OCI-LY3 (cell line): ENCODE results near the gene AHCYL1.

Experiments
- H2AFZ ChIP-seq: fragments of 200-600, 300-600 bp; shearing (Covaris generic); 2 replicates; pipeline ENCODE4 v1.6.0; 2014; ENCODE audit warnings: antibody characterized with exemption, low read depth, low read length
- H3K27ac ChIP-seq: fragments of 200-600, 300-600 bp; sonication (generic); 2 replicates; pipeline ENCODE4 v1.5.1; 2014; ENCODE audit warnings: mild to moderate bottlenecking, low read length, moderate library complexity, mixed read lengths
- H3K27me3 ChIP-seq: fragments of 200-600, 300-600 bp; sonication (generic); 2 replicates; pipeline ENCODE4 v1.6.1; 2014; ENCODE audit warnings: low read depth, low read length, mixed read lengths
- H3K36me3 ChIP-seq: fragments of 200-600, 300-600 bp; sonication (generic); replicated peaks from 2 replicates; pipeline ENCODE3; 2014; ENCODE audit warnings: low read depth, low read length, mixed read lengths
- H3K4me1 ChIP-seq: fragments of 300-600, 200-600 bp; sonication (generic); 2 replicates; pipeline ENCODE4 v1.6.1; 2014; ENCODE audit warnings: low read length, mixed read lengths
- H3K4me2 ChIP-seq: fragments of 200-600, 300-600 bp; sonication (generic); 2 replicates; pipeline ENCODE4 v1.6.1; 2014; ENCODE audit warnings: low read length, mixed read lengths
- H3K4me3 ChIP-seq: fragments of 300-600, 200-600 bp; sonication (generic); 2 replicates; pipeline ENCODE4 v1.5.1; 2014; ENCODE audit warnings: antibody characterized with exemption, mild to moderate bottlenecking, low read length, moderate library complexity
- H3K79me2 ChIP-seq: fragments of 300-600, 200-600 bp; shearing (Covaris generic); 2 replicates; pipeline ENCODE4 v1.6.1; 2014; ENCODE audit warnings: mild to moderate bottlenecking, low read length, mixed read lengths
- H3K9ac ChIP-seq: fragments of 300-600, 200-600 bp; shearing (Covaris generic); 2 replicates; pipeline ENCODE4 v1.6.0; 2014; ENCODE audit warnings: mild to moderate bottlenecking, low read length, moderate library complexity
- H3K9me3 ChIP-seq: fragments of 200-600, 300-600 bp; shearing (Covaris generic); 2 replicates; pipeline ENCODE4 v1.6.1; 2014; ENCODE audit warnings: low read length, mixed read lengths; ENCODE audit not compliant: insufficient read depth
- H4K20me1 ChIP-seq: fragments of 200-600, 300-600 bp; sonication (generic); 2 replicates; pipeline ENCODE4 v1.6.1; 2016; ENCODE audit warnings: low read length, mixed read lengths; ENCODE audit not compliant: insufficient read depth
- CTCF ChIP-seq: fragments of 200-600, 300-600 bp; sonication (generic); IDR thresholded peaks from 2 replicates; pipeline ENCODE4 v1.5.1; 2014; ENCODE audit warnings: antibody characterized with exemption, low read length, low read depth
- EZH2phosphoT487 ChIP-seq: fragments of 200-600 bp; shearing (Covaris generic); IDR thresholded peaks from 2 replicates; pipeline ENCODE4 v1.6.1; 2018; ENCODE audit warnings: antibody characterized with exemption, mixed run types, low read depth

The AHCYL1 gene

GRCh38 chr1:110047463-110047862 is 62.9 kb downstream of the AHCYL1 start:
- H3K4me3 ChIP-seq = no peak overlapping the region
- H3K27me3 ChIP-seq = no peaks in the 10 kb centered on the region
- H3K9me3 ChIP-seq = no peaks in the 10 kb centered on the region
- no peak for TF ChIP-seq EZH2phosphoT487
- no peak for TF ChIP-seq CTCF
- peaks cover 12% of the 10 kb centered on the region for H3K36me3 ChIP-seq
- no peak overlapping the region for H3K27ac ChIP-seq
- H3K4me1 ChIP-seq = no peaks in the 10 kb centered on the region
- H3K79me2 ChIP-seq = no peaks in the 10 kb centered on the region
- H3K9ac ChIP-seq = no peak overlapping the region
- no peak overlapping the region for H3K4me2 ChIP-seq
- H2AFZ ChIP-seq = no peak overlapping the region
- no peaks in the 10 kb centered on the region for H4K20me1 ChIP-seq

GRCh38 chr1:110048240-110048639 is 63.7 kb downstream of the AHCYL1 start:
- H3K27ac ChIP-seq = no peak overlapping the region
- H3K4me2 ChIP-seq = no peak overlapping the region
- no peak overlapping the region for H3K9ac ChIP-seq
- no peaks in the 10 kb centered on the region for H3K4me1 ChIP-seq
- H3K36me3 ChIP-seq = peaks cover 12% of the 10 kb centered on the region
- H2AFZ ChIP-seq = no peak overlapping the region
- TF ChIP-seq CTCF (no peak), EZH2phosphoT487 (no peak)
- no peaks in the 10 kb centered on the region for H3K27me3 ChIP-seq
- no peaks in the 10 kb centered on the region for H4K20me1 ChIP-seq
- H3K79me2 ChIP-seq = no peaks in the 10 kb centered on the region
- no peak overlapping the region for H3K4me3 ChIP-seq
- no peaks in the 10 kb centered on the region for H3K9me3 ChIP-seq

GRCh38 chr1:110048923-110049601 is 64.5 kb downstream of the AHCYL1 start:
- H3K4me3 ChIP-seq = no peak overlapping the region
- no peak overlapping the region for H3K9ac ChIP-seq
- peaks cover 16% of the 10 kb centered on the region for H3K36me3 ChIP-seq
- TF ChIP-seq CTCF = no peak
- TF ChIP-seq EZH2phosphoT487 = no peak
- no peaks in the 10 kb centered on the region for H3K27me3 ChIP-seq
- no peaks in the 10 kb centered on the region for H3K4me1 ChIP-seq
- H3K4me2 ChIP-seq = no peak overlapping the region
- no peak overlapping the region for H2AFZ ChIP-seq
- no peaks in the 10 kb centered on the region for H4K20me1 ChIP-seq
- no peaks in the 10 kb centered on the region for H3K79me2 ChIP-seq
- no peaks in the 10 kb centered on the region for H3K9me3 ChIP-seq
- H3K27ac ChIP-seq = no peak overlapping the region

- Histone ChIP-seq H3K27ac (no peak overlapping the region), H3K9ac (no peak overlapping the region)
These were observed 65.4 kb downstream of the AHCYL1 start for GRCh38 chr1:110049801-110050601.

More at GRCh38 chr1:110049801-110050601, 65.4 kb downstream of the AHCYL1 start:
- Histone ChIP-seq H3K36me3 (peaks cover 23% of the 10 kb centered on the region), H4K20me1 (no peaks in the 10 kb centered on the region), H3K27me3 (no peaks in the 10 kb centered on the region), H2AFZ (no peak overlapping the region), H3K79me2 (no peaks in the 10 kb centered on the region), H3K4me2 (no peak overlapping the region), H3K4me1 (no peaks in the 10 kb centered on the region), H3K4me3 (no peak overlapping the region), H3K9me3 (no peaks in the 10 kb centered on the region)
- TF ChIP-seq CTCF (no peak), EZH2phosphoT487 (no peak)
